Middle frontal gyrus (tissue), 1 donor: ENCODE results near the gene FBXO10.
"Not testable (repeated sequence)": the region's sequence is repeated elsewhere in the genome, so short reads cannot be mapped to it uniquely, and the experiment has no call there.

Source experiments
- DNase-seq: peaks from one replicate; pipeline ENCODE4 v3.0.0-alpha.2; 2015; ENCODE audit warnings: low spot score; ENCODE audit errors: extremely low spot score

FBXO10 gene

GRCh38 chr9:37550781-37551180 lies 25.4 kb downstream of the FBXO10 start:
- no peak for DNase-seq

- DNase-seq, result no peak
These were observed 26.7 kb downstream of the FBXO10 start for GRCh38 chr9:37549527-37549926.

- no peak for DNase-seq
These were observed 28.8 kb downstream of the FBXO10 start for GRCh38 chr9:37547328-37547878.

GRCh38 chr9:37543468-37543867 lies 32.7 kb downstream of the FBXO10 start:
- DNase-seq, result no peak

- no peak for DNase-seq
These were observed 33.3 kb downstream of the FBXO10 start for GRCh38 chr9:37542895-37543294.

DNA sequence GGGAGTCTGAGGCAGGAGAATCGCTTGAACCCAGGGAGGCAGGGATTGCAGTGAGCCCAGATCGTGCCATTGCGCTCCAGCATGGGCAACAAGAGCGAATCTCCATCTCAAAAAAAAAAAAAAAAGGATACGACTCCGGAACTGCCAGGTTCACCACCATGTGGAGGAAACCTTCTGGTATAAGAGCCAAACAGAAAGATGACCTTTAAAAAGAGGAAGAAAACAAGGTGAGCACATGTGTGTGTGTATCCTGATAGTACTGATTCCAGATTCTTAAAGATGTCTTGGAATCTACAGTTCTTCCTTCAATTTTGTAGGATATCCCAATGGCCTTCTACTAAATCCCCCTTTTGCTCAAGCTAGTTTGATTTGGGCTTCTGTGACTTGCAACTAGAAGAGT lies 33.7 kb downstream of the FBXO10 start:
- no peak for DNase-seq

DNA sequence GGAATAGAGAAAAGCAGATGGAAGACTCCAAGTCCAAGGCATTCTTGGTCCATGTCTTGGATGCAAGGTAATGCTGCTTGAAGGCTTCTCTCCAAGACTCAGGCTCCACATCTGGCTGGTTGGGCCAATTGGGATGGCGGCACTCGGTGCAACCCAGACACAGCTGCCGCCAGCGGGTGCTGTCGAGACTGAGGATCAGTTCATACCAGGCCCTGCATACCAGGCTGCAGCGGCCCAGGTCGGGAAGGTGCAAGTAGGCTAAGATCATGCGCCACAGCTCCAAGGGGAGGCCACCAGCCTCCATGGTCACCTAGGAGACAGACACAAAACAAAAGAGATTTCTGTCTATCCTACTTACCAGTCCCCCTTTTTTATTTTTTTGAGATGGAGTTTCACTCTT lies 34.7 kb downstream of the FBXO10 start:
- DNase-seq, result no peak

DNA sequence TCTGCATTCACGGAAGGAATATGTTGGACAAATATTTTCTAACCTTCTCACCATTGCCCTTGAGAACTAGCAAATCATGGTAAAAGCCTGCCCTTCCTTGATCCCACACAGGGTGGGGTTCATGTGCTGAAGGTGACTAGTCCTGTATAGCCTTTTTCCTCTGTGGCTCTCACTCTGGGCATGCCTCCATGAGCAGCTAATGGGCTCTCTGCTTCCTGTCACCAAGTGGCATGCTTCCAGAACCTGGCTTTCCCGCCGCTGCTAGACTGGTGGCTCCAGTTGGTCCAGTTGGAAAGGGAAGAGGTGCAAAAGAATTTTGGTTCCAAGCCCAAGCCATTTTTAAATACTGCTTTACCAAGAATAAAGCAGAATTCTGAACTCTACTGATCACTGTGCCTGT lies 35.5 kb downstream of the FBXO10 start:
- DNase-seq, result no peak

DNA sequence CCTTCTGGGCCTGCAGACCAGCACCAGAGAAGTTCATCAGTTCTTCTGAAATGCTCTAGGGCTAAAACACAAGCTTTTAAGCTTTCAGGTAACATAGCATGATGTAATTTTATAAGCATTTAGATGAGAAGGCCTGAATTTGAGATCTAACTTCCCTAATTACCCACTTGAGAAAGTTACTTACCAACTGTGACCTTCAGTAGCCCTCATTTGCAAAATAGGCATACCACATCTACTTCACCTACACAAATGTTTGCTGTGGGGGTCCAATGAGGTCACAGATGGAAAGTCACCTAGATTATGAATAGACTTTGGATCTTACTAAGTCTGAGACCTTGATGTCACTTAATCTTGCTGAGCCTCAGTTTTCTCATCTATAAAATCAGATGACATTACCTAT lies 36.5 kb downstream of the FBXO10 start:
- DNase-seq, result no peak

DNA sequence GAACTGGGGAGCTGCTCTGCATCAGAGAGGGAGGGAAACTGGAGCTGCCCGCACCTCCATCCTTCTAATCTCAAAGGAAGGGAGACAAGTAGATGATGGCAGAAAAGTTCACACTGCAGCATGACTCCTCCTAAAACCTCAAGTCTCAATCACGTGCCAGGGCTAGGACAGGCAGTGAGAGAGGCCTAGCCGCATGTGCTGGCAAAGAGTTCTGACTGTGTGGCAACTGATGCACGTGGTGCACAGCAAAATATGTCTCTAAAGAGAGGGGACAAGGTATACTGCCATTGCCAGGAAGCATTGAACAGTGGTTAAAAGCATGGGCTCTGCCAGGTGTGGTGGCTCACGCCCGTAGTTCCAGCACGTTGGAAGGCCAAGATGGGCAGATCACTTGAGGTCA lies 38.1 kb downstream of the FBXO10 start:
- no peak for DNase-seq

- no peak for DNase-seq
These were observed 41.3 kb downstream of the FBXO10 start for GRCh38 chr9:37534901-37535300.

DNA sequence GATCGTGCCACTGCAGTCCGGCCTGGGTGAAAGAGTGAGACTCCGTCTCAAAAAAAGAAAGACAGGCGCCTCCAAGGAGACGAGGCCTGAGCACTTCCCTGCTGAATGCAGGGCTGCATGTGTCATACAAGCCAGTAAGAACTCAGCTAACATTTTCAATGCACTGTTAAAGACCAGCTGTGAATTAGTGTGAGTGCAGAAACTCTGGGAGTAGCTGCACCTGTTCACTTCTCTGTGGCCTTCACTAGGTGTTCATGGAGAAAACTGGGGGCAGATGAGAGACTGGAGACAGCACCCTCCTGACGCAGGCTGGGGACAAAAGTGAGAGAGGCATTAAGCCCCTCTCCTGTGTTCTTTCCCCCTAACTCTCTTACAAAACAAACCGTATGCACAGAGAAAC lies 41.8 kb downstream of the FBXO10 start:
- no peak for DNase-seq

GRCh38 chr9:37531699-37532098 lies 44.5 kb downstream of the FBXO10 start:
- no peak for DNase-seq

GRCh38 chr9:37528652-37529471 lies 47.3 kb downstream of the FBXO10 start:
- no peak for DNase-seq

- DNase-seq, result no peak
These were observed 52.3 kb downstream of the FBXO10 start for GRCh38 chr9:37523916-37524315.

DNA sequence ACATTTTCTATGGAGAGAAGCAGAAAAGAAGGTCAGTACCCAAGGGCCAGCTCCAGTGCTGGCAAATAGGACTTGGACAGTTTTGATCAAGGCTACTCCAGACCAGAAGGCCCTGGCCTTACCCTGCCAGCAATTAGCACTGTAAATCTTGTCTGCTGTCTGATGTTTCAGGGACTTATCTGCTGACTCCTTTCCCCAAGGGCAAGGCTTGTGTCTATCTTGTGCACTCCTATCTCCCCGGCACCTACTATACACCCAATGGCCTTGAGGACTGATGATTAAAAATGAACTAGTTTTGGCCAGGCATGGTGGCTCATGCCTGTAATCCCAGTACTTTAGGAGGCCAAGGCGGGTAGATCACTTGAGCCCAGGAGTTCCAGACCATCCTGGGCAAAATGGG lies 53.2 kb downstream of the FBXO10 start:
- DNase-seq, result no peak

GRCh38 chr9:37521111-37521510 lies 55.1 kb downstream of the FBXO10 start:
- DNase-seq, result no peak

DNA sequence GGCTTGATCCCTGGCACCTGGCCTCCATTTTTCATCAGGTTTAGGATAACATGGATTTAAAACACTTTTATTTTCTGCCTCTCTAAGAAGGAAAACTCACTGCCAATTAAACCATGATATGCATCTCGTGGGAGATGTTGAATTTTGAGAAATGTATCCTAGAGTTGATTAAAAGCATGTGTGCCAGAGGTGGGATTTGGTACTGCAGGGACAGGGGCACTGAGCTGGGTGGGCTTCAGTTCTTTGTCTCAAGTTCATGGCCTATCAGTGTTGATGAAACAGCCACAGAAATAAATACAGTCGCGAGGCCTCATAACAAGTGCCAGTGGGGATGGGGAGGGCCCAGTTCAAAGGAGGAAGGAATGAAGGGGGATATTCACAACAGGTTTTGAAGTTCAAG lies 55.5 kb downstream of the FBXO10 start:
- no peak for DNase-seq

GRCh38 chr9:37517923-37518322 lies 58.3 kb downstream of the FBXO10 start:
- no peak for DNase-seq

- DNase-seq, result no peak
These were observed 60.4 kb downstream of the FBXO10 start for GRCh38 chr9:37515620-37516258.

- DNase-seq, result no peak
These were observed 61.2 kb downstream of the FBXO10 start for GRCh38 chr9:37514999-37515398.

GRCh38 chr9:37514415-37514814 lies 61.8 kb downstream of the FBXO10 start:
- DNase-seq, result not testable (repeated sequence)

DNA sequence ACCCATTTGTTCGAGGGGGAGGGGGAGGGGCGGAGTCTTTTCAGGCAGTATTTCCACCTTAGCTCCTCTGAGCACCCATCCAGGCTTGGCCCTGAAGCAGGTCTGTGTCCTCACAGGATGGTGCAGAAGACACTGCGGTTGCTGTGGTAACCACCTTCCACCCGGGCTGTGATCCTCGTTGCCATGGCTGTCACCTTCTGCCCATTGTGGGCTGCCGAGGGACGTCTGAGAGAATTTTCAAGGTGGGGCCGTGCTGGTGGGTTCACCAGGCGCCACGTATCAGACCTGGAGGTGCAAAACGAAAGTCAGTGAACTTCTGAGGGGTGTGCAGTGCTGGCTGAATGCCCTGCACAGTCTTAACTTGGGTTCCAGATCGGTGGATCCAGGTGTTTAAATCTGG lies 63.7 kb downstream of the FBXO10 start:
- DNase-seq, result no peak
